RCC 7860 (cell line): ENCODE measurements around the gene SLC43A3.

Experiments used
- DNase-seq: peaks from one replicate; pipeline ENCODE4 v3.0.0-alpha.2; 2015; ENCODE audit warnings: low spot score
- FAIRE-seq: peaks from 2 replicates; lab custom pipeline; 2012; peaks lifted over from hg19 to GRCh38; lab: Jason Lieb, UNC

Gene SLC43A3

DNA sequence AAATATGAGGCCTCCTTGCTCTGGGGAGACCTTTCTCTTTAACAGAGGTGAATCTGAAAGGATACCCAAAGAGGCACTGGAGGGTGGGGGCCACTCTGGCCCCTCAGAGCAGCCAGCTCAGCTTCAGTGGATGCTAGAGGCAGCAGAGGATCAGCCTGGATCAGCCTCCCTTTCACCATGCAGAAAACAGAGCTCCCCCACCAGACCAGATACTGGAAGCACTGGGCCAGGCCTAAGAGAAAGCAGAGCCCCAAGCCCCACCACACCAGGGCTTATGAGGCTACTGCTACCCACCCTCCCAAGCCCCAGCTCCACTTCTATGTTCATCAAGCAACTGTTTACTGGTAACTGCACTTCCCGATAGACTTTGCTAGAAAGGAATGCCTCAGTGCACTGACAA, 4.0 kb upstream of the SLC43A3 start:
- FAIRE-seq = no peak
- DNase-seq = no peak

GRCh38 chr11:57429946-57430345, 3.0 kb upstream of the SLC43A3 start:
- no peak for FAIRE-seq
- DNase-seq = no peak

DNA sequence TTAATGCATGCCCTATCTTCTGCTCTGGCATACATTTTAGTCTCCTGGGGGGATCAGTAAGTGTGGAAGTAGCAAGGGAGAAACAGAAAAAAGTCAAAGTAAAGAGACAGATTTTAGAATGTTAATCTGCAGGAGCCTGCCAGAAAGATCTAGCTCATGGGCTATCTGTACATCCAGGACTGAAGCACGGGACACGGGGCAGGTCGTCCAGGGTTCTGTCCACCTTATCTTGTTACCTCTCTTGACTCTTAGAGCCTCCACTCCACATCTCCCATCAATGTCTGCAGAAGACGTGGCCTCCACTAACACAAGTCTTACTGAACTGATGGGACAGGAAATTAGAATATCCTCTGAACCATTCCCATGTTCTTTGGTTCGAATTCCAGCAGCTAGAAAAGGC, 1.7 kb upstream of the SLC43A3 start:
- no peak for DNase-seq
- FAIRE-seq = no peak

- FAIRE-seq (no peak), DNase-seq (no peak)
Measured at GRCh38 chr11:57427727-57428082, 784 bp upstream of the SLC43A3 start.

DNA sequence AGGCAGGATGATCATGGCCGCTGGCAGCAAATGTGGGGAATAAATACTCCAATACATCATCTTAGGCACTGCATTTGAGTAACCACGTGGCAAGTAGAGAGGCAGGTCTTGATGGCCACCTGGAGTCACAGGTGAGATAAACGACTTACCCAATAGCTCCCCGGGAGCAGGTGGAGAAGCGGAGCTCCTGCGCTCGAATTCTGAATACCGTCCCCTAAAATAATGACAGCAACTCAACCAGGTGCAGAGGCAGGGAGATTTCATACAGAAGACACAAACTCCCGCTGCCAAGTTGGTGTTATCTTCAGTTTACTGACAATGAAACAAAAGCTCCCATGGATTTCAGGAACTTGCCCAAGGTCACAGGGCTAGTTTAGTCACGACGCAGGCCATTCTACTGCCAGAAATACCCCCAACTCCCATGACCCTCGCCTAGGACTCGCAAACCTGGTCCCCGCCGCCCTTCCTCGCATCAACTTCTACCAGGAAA, 437 bp downstream of the SLC43A3 start:
- no peak for FAIRE-seq
- DNase-seq = no peak

DNA sequence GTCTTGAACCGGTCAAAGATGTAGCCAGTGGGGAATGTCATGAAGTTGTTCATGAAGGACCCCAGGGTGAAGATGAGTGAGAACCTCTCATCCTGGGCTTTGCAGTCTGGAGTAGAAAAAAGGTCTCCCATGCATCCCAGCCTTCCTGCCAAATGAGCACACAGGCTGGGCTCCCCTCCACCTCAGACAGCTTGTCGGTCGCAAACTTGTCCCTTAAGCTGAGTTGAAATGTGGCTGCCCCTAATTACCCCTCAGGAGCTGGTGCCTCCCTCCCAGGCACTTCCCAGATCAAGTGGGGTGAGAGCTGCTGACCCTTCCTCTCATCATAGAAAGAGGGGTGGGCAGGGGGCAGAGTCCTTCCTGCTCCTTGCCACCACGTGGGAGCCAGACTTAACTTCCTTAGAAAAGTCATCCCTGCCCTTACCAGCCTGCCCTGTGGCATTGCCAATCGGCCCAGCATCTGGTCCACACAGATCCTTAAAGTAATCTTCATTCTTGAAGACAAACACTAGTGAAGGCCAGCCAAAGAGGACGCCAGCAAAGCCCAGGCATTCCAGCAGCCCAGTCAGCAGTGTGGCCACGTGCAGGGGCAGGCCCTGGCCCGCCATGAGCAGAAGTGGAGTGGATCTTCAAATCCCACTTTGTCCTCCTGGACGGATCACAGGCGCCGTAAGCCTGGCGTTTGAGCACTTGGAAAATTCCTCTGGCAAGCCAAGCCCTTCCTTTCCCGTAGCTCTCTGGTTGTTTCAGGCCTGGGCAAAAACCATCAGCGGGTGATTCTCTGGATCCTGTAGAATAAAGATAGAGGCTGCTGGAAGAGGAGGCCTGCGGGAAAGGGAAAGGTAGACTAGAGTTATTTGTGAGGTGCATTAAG, 1.1 kb downstream of the SLC43A3 start:
- no peak for DNase-seq
- FAIRE-seq = no peak

DNA sequence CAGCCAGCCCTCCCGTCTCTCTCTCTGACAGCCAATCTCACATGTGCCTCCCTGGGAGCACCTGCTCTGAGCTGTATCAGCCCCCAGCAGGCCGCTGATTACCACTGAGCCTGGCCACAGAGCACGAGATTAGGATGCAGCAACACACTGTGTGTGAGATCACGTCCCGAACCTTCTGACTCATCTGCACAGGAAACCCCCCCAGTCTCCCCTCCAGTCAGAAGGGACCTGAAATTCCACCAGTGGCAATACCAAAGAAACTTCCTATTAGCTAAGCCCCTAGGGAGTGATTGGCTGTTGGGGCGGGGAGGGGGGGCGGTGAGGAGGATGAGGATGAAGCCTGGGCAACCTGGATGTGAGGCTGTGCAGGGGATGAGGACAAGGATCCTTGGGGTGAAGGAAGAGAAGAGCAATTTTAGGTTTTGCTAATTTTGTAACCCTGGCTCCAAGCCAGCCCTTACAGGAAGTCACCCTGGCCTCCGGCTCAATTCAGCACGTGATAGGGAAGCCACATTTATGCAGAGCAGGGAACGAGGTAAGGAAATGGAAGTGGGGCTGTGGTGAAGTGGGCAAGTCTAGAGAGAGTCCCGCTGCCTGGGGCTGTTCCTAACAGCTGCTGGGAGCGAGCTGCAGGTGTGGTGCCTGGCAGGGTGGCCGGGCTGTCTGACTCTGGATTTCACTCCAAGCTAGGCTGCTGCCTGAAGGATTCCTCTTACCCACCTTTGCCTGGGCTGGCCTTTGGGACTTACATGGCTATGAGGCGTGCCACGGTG, 1.9 kb downstream of the SLC43A3 start:
- peak; percentile 87 for FAIRE-seq
- DNase-seq = peak; percentile 95

- FAIRE-seq (no peak), DNase-seq (no peak)
Measured at GRCh38 chr11:57424137-57424791, 2.7 kb downstream of the SLC43A3 start.

DNA sequence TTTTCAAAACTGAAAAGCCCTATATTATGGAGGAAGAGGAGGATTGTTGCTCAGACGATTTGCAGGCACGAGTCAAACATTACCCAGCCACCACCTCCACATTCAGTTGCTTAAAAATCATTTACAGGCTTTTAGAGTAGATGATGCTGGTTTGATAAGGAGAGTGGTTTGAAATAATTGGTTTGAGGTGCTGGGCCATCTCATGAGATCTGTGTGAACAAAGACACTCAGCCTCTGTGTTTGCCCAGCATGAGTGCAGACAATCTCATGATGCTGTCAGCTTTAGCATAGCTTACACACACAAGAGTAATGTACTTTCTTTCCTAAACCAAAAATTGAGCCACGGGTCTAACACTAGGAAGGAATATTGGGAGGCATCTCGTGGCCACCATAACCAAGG, 4.3 kb downstream of the SLC43A3 start:
- DNase-seq = no peak
- FAIRE-seq = no peak

GRCh38 chr11:57421805-57422204, 5.1 kb downstream of the SLC43A3 start:
- no peak for DNase-seq

GRCh38 chr11:57421066-57421465, 5.9 kb downstream of the SLC43A3 start:
- DNase-seq (no peak), FAIRE-seq (no peak)

More at GRCh38 chr11:57421805-57422204, 5.1 kb downstream of the SLC43A3 start:
- no peak for FAIRE-seq

- no peak for DNase-seq
- no peak for FAIRE-seq
Measured at GRCh38 chr11:57419146-57419545, 7.8 kb downstream of the SLC43A3 start.

DNA sequence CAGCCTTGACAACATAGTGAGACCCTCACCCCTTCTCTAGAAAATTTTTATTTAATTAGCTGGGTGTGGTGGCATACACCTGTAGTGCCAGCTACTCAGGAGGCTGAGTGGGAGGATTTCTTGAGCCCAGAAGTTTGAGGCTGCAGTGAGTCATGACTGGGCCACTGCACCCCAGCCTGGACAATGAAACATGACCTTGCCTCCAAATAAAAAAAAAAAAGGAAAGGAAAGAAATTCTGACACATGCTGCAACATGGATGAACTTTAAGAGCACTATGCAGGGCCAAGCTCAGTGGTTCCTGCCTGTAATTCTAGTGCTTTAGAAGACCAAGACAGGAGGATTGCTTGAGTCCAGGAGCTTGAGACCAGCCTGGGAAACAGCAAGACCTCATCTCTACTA, 8.8 kb downstream of the SLC43A3 start:
- DNase-seq (no peak), FAIRE-seq (no peak)

DNA sequence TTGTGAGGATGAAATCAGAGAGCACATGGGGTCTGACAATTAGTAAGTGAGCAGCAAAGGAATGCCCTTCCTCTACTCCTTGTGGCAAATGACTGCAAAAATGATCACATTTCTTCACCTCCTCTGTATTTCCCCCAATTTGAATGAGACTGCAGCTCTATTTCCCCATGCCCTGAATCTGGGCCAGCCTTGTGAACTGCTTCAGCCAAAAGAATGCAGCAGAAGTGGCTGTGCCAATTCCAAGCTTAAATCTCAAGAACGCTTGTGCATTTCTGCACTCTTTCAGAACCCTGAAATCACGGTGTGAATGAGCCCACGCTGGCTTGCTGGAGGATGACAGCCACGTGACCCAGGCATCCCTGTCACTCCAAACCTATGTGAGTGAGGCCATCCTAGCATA, 9.9 kb downstream of the SLC43A3 start:
- FAIRE-seq (no peak), DNase-seq (no peak)

DNA sequence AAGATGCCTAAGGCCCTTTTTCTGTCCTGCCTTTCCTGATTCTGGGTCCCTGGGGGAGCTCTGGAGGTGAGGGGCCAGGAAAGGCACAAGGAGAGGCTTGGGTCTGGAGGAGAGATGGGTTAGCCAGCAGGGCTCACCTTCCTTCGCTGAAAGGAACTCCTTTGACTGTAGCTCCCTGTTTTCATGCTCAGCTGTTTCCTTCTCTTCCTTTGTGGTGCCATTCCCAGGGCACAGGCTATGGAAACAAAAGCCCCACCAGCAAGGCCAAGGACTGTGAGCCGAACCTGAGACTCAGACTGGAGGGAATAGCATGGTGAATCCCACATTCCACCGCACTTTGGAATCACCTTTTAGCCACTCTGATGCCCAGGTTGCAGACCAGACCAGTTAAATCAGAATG, 10.5 kb downstream of the SLC43A3 start:
- FAIRE-seq = no peak
- DNase-seq = no peak

- FAIRE-seq (no peak), DNase-seq (no peak)
Measured at GRCh38 chr11:57414612-57415212, 12.2 kb downstream of the SLC43A3 start.

GRCh38 chr11:57413681-57414080, 13.2 kb downstream of the SLC43A3 start:
- DNase-seq (peak; percentile 13), FAIRE-seq (no peak)

DNA sequence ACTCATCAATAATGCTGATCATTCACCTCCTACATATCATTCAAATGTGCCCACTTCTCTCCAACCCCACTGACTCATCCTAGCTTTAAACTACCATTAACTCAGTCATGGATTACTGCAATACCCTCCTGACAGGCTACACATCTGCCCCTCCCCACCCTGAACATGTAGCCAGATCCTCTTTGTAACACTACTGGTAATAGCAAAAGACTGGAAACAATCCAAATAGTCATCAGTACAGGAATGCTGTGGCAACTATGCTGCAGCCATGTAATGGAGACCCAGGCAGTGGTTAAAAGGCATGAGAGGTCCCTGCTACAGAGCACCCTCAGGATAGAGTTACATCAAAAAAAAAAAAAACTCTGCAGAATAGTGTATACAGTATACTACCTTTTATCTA, 16.6 kb downstream of the SLC43A3 start:
- DNase-seq (peak; percentile 52), FAIRE-seq (no peak)

GRCh38 chr11:57409321-57410100, 17.4 kb downstream of the SLC43A3 start:
- DNase-seq (no peak), FAIRE-seq (no peak)

- FAIRE-seq = no peak
Measured at GRCh38 chr11:57408771-57409170, 18.1 kb downstream of the SLC43A3 start.

More at GRCh38 chr11:57408771-57409170, 18.1 kb downstream of the SLC43A3 start:
- DNase-seq = no peak
